GM19372 (cell line): ENCODE data around the gene CCNJL.
"Not testable (repeated sequence)": the region's sequence is repeated elsewhere in the genome, so short reads cannot be mapped to it uniquely, and the experiment has no call there.

Experiments used
- ATAC-seq: cut with Tn5 transposase; IDR thresholded peaks from one replicate; pipeline ENCODE4 v1.9.1; 2021; ENCODE audit warnings: mild to moderate bottlenecking, low read depth, moderate library complexity; ENCODE audit not compliant: unreplicated experiment

CCNJL gene

GRCh38 chr5:160312134-160312959, at the start of gene CCNJL:
TSS of gene CCNJL (minus strand) at chr5:160312564. CDS start at chr5:160311923, 641 bp downstream.
- ATAC-seq: peak; percentile 50

GRCh38 chr5:160361624-160362228, 49.4 kb upstream of the CCNJL start:
- no peak for ATAC-seq

- no peak for ATAC-seq
Observed at GRCh38 chr5:160360310-160360709, 47.9 kb upstream of the CCNJL start.

- no peak for ATAC-seq
Observed at GRCh38 chr5:160359816-160360215, 47.5 kb upstream of the CCNJL start.

- ATAC-seq: no peak
Observed at GRCh38 chr5:160359242-160359641, 46.9 kb upstream of the CCNJL start.

- no peak for ATAC-seq
Observed at GRCh38 chr5:160357861-160358411, 45.6 kb upstream of the CCNJL start.

- no peak for ATAC-seq
Observed at GRCh38 chr5:160357394-160357793, 45.0 kb upstream of the CCNJL start.

- ATAC-seq: no peak
Observed at GRCh38 chr5:160356550-160357347, 44.4 kb upstream of the CCNJL start.

GRCh38 chr5:160354666-160355065, 42.3 kb upstream of the CCNJL start:
- no peak for ATAC-seq

GRCh38 chr5:160353379-160353778, 41.0 kb upstream of the CCNJL start:
- ATAC-seq: no peak

- no peak for ATAC-seq
Observed at GRCh38 chr5:160352308-160352707, 39.9 kb upstream of the CCNJL start.

GRCh38 chr5:160349935-160350303, 37.6 kb upstream of the CCNJL start:
- no peak for ATAC-seq

GRCh38 chr5:160349249-160349934, 37.0 kb upstream of the CCNJL start:
- ATAC-seq: no peak

GRCh38 chr5:160348080-160348479, 35.7 kb upstream of the CCNJL start:
- ATAC-seq: no peak

GRCh38 chr5:160347448-160347847, 35.1 kb upstream of the CCNJL start:
- ATAC-seq: no peak

GRCh38 chr5:160342413-160342941, 30.1 kb upstream of the CCNJL start:
- ATAC-seq: no peak

- no peak for ATAC-seq
Observed at GRCh38 chr5:160341309-160341870, 29.0 kb upstream of the CCNJL start.

- ATAC-seq: not testable (repeated sequence)
Observed at GRCh38 chr5:160340513-160340912, 28.1 kb upstream of the CCNJL start.

- no peak for ATAC-seq
Observed at GRCh38 chr5:160339406-160340130, 27.2 kb upstream of the CCNJL start.
